Measurements from ENCODE around the gene TLR5.

Gene TLR5

GRCh38 chr1:223109581-223110026 is 33.4 kb downstream of the TLR5 start:
- no peak for DNase-seq

- no peak for DNase-seq
Observed at GRCh38 chr1:223106856-223107255, 36.2 kb downstream of the TLR5 start.

GRCh38 chr1:223105568-223105967 is 37.5 kb downstream of the TLR5 start:
- no peak for DNase-seq

- DNase-seq = no peak
Observed at GRCh38 chr1:223102797-223103533, 40.1 kb downstream of the TLR5 start.

GRCh38 chr1:223097713-223098112 is 45.3 kb downstream of the TLR5 start:
- DNase-seq = no peak

- DNase-seq = no peak
Observed at GRCh38 chr1:223095870-223096269, 47.2 kb downstream of the TLR5 start.

- no peak for DNase-seq
Observed at GRCh38 chr1:223091896-223092295, 51.2 kb downstream of the TLR5 start.

- no peak for DNase-seq
Observed at GRCh38 chr1:223089250-223089649, 53.8 kb downstream of the TLR5 start.

GRCh38 chr1:223088713-223089240 is 54.3 kb downstream of the TLR5 start:
- no peak for DNase-seq

- DNase-seq = peak; percentile 78
Observed at GRCh38 chr1:223087291-223088255, 55.5 kb downstream of the TLR5 start.

GRCh38 chr1:223084464-223084866 is 58.6 kb downstream of the TLR5 start:
- no peak for DNase-seq

GRCh38 chr1:223083831-223084230 is 59.2 kb downstream of the TLR5 start:
- DNase-seq = no peak

GRCh38 chr1:223082914-223083313 is 60.1 kb downstream of the TLR5 start:
- DNase-seq = no peak

- peak; percentile 94 for DNase-seq
Observed at GRCh38 chr1:223081181-223081994, 61.7 kb downstream of the TLR5 start.

- DNase-seq = no peak
Observed at GRCh38 chr1:223079498-223079897, 63.5 kb downstream of the TLR5 start.

GRCh38 chr1:223077247-223077833 is 65.7 kb downstream of the TLR5 start:
- no peak for DNase-seq

GRCh38 chr1:223076362-223076761 is 66.7 kb downstream of the TLR5 start:
- no peak for DNase-seq

- DNase-seq = no peak
Observed at GRCh38 chr1:223075834-223076233, 67.2 kb downstream of the TLR5 start.

GRCh38 chr1:223074445-223075300 is 68.4 kb downstream of the TLR5 start:
- peak; percentile 77 for DNase-seq

GRCh38 chr1:223068900-223069665 is 74.0 kb downstream of the TLR5 start:
- no peak for DNase-seq

Measured in left hindlimb (tissue), 1 donor.